ENCODE data around the gene CLPTM1L. TPM values are rescaled to one million over a fixed set of nuclear protein-coding genes. Genes with fewer than 3 reads are reported as not detected.

Gene CLPTM1L
- total RNA-seq, 1 donor from 2014 or later = 131 TPM

GRCh38 chr5:1273745-1274144 is 71.2 kb downstream of the CLPTM1L start:
- Mint-ChIP-seq H3K27ac (ENCODE audit: unreplicated experiment) (no peak overlapping the region), H3K9me3 (ENCODE audit: unreplicated experiment) (no peaks in the 10 kb centered on the region), H3K36me3 (ENCODE audit: low read depth, unreplicated experiment) (no peaks in the 10 kb centered on the region), H3K27me3 (ENCODE audit: low read depth, unreplicated experiment) (peaks cover 5% of the 10 kb centered on the region), H3K4me3 (ENCODE audit: unreplicated experiment) (no peak overlapping the region), H3K4me1 (ENCODE audit: low read depth, unreplicated experiment) (no peaks in the 10 kb centered on the region)
- DNase-seq (ENCODE audit: low read depth) (no peak), FAIRE-seq (no peak)
- no peaks in the 10 kb centered on the region for H4K20me1 ChIP-seq (ENCODE audit: insufficient read depth, low read length)
- peaks cover 10% of the 10 kb centered on the region for H3K9me3 ChIP-seq (ENCODE audit: insufficient read depth, low read depth, low read length)
- H3K79me2 ChIP-seq (ENCODE audit: insufficient read depth, low read length) = no peaks in the 10 kb centered on the region
- TF ChIP-seq EZH2 (IDR thresholded peaks at IDR 0.05; ENCODE audit: insufficient read depth, low read length) (no peak), CTCF (IDR thresholded peaks at IDR 0.05; ENCODE audit: insufficient read depth, low read depth, low read length) (no peak)
- no peaks in the 10 kb centered on the region for H3K27me3 ChIP-seq (ENCODE audit: insufficient read depth, low read length)
- H3K36me3 ChIP-seq (ENCODE audit: insufficient read depth, low read length) = no peaks in the 10 kb centered on the region
- H3K4me1 ChIP-seq (ENCODE audit: insufficient read depth, low read length) = no peaks in the 10 kb centered on the region
- H3K4me2 ChIP-seq (ENCODE audit: low read length) = no peak overlapping the region
- no peak overlapping the region for H3K27ac ChIP-seq (ENCODE audit: low read depth, low read length)
- H3K9ac ChIP-seq (ENCODE audit: low read length) = no peak overlapping the region
- H2AFZ ChIP-seq (ENCODE audit: low read depth, low read length) = no peak overlapping the region
- H3K4me3 ChIP-seq (ENCODE audit: insufficient read depth, low read depth, low read length) = no peak overlapping the region

- DNase-seq (ENCODE audit: low read depth) = no peak
- Mint-ChIP-seq H3K9me3 (ENCODE audit: unreplicated experiment) (no peaks in the 10 kb centered on the region), H3K27ac (ENCODE audit: unreplicated experiment) (no peak overlapping the region), H3K4me3 (ENCODE audit: unreplicated experiment) (no peak overlapping the region), H3K36me3 (ENCODE audit: low read depth, unreplicated experiment) (no peaks in the 10 kb centered on the region), H3K27me3 (ENCODE audit: low read depth, unreplicated experiment) (peaks cover 5% of the 10 kb centered on the region), H3K4me1 (ENCODE audit: low read depth, unreplicated experiment) (no peaks in the 10 kb centered on the region)
- no peaks in the 10 kb centered on the region for H3K36me3 ChIP-seq (ENCODE audit: insufficient read depth, low read length)
- H3K4me1 ChIP-seq (ENCODE audit: insufficient read depth, low read length) = no peaks in the 10 kb centered on the region
- no peaks in the 10 kb centered on the region for H3K27me3 ChIP-seq (ENCODE audit: insufficient read depth, low read length)
- no peak overlapping the region for H2AFZ ChIP-seq (ENCODE audit: low read depth, low read length)
- H3K27ac ChIP-seq (ENCODE audit: low read depth, low read length) = no peak overlapping the region
- H3K4me2 ChIP-seq (ENCODE audit: low read length) = no peak overlapping the region
- no peak for FAIRE-seq
- H3K9ac ChIP-seq (ENCODE audit: low read length) = no peak overlapping the region
- no peak overlapping the region for H3K4me3 ChIP-seq (ENCODE audit: insufficient read depth, low read depth, low read length)
- no peak for TF ChIP-seq EZH2 (IDR thresholded peaks at IDR 0.05; ENCODE audit: insufficient read depth, low read length)
- no peak for TF ChIP-seq CTCF (IDR thresholded peaks at IDR 0.05; ENCODE audit: insufficient read depth, low read depth, low read length)
- H3K79me2 ChIP-seq (ENCODE audit: insufficient read depth, low read length) = no peaks in the 10 kb centered on the region
- H3K9me3 ChIP-seq (ENCODE audit: insufficient read depth, low read depth, low read length) = peaks cover 10% of the 10 kb centered on the region
- no peaks in the 10 kb centered on the region for H4K20me1 ChIP-seq (ENCODE audit: insufficient read depth, low read length)
Observed at GRCh38 chr5:1272201-1272600, 72.7 kb downstream of the CLPTM1L start.

GRCh38 chr5:1270933-1271914 is 73.7 kb downstream of the CLPTM1L start:
- Mint-ChIP-seq H3K36me3 (ENCODE audit: low read depth, unreplicated experiment) (no peaks in the 10 kb centered on the region), H3K4me1 (ENCODE audit: low read depth, unreplicated experiment) (no peaks in the 10 kb centered on the region), H3K4me3 (ENCODE audit: unreplicated experiment) (no peak overlapping the region), H3K27ac (ENCODE audit: unreplicated experiment) (no peak overlapping the region), H3K27me3 (ENCODE audit: low read depth, unreplicated experiment) (peaks cover 4% of the 10 kb centered on the region), H3K9me3 (ENCODE audit: unreplicated experiment) (no peaks in the 10 kb centered on the region)
- Histone ChIP-seq H3K27me3 (ENCODE audit: insufficient read depth, low read length) (no peaks in the 10 kb centered on the region), H3K4me3 (ENCODE audit: insufficient read depth, low read depth, low read length) (no peak overlapping the region), H3K27ac (ENCODE audit: low read depth, low read length) (no peak overlapping the region), H3K4me2 (ENCODE audit: low read length) (no peak overlapping the region), H4K20me1 (ENCODE audit: insufficient read depth, low read length) (no peaks in the 10 kb centered on the region), H3K9me3 (ENCODE audit: insufficient read depth, low read depth, low read length) (peaks cover 10% of the 10 kb centered on the region), H3K79me2 (ENCODE audit: insufficient read depth, low read length) (no peaks in the 10 kb centered on the region), H3K4me1 (ENCODE audit: insufficient read depth, low read length) (no peaks in the 10 kb centered on the region), H3K36me3 (ENCODE audit: insufficient read depth, low read length) (no peaks in the 10 kb centered on the region), H3K9ac (ENCODE audit: low read length) (no peak overlapping the region), H2AFZ (ENCODE audit: low read depth, low read length) (no peak overlapping the region)
- no peak for FAIRE-seq
- DNase-seq (ENCODE audit: low read depth) = no peak
- TF ChIP-seq EZH2 (IDR thresholded peaks at IDR 0.05; ENCODE audit: insufficient read depth, low read length) = no peak
- no peak for TF ChIP-seq CTCF (IDR thresholded peaks at IDR 0.05; ENCODE audit: insufficient read depth, low read depth, low read length)

Data from astrocyte (in vitro differentiated cells and primary cell).